B cell (primary cell): ENCODE data around the gene SERPINA4.

Experiments used
- EZH2 ChIP-seq: IDR thresholded peaks from 2 replicates; pipeline ENCODE4 v1.6.1; 2012; ENCODE audit warnings: borderline replicate concordance, low read depth, mild to moderate bottlenecking, moderate library complexity, low read length; ENCODE audit not compliant: insufficient read depth, poor library complexity, severe bottlenecking
- TF ChIP-seq, protein P1 (sequence below): fragments of 200-600 bp; IDR thresholded peaks from one replicate; pipeline ENCODE4 v1.8.0; 2022; ENCODE audit warnings: antibody characterized with exemption, mild to moderate bottlenecking

DNA sequence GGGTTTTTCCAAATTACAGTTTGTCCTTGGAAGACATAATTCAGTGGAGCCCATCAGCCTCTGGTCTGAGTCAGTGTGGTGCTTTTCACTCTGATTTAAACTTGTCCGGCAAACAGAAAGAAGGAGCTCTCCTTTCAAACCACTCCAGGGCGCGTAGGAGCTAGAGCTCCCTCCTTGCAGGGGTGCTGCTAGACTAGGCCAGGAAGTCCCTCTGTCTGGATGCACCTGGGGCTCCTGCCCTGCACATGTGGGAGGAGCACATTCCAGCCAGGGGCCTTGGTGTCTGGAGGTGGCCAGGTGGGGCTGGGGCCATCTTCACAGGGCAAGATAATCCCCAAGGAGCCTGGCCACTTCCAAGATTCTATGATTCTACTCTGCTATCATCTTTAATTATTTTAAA, 54.0 kb downstream of the SERPINA4 start:
- TF ChIP-seq, protein P1, sequence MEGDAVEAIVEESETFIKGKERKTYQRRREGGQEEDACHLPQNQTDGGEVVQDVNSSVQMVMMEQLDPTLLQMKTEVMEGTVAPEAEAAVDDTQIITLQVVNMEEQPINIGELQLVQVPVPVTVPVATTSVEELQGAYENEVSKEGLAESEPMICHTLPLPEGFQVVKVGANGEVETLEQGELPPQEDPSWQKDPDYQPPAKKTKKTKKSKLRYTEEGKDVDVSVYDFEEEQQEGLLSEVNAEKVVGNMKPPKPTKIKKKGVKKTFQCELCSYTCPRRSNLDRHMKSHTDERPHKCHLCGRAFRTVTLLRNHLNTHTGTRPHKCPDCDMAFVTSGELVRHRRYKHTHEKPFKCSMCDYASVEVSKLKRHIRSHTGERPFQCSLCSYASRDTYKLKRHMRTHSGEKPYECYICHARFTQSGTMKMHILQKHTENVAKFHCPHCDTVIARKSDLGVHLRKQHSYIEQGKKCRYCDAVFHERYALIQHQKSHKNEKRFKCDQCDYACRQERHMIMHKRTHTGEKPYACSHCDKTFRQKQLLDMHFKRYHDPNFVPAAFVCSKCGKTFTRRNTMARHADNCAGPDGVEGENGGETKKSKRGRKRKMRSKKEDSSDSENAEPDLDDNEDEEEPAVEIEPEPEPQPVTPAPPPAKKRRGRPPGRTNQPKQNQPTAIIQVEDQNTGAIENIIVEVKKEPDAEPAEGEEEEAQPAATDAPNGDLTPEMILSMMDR, result no peak
- TF ChIP-seq EZH2, result no peak
